LHCN-M2 (cell line): ENCODE data around the gene CCN6. TPM values are rescaled to one million over a fixed set of nuclear protein-coding genes. Genes with fewer than 3 reads are reported as not detected.
"Not testable (repeated sequence)": the region's sequence is repeated elsewhere in the genome, so short reads cannot be mapped to it uniquely, and the experiment has no call there.

ENCODE experiments used
- DNase-seq: peaks from one replicate; pipeline ENCODE4 v3.0.0-alpha.2; 2012; ENCODE audit warnings: low read depth
- total RNA-seq: library from RNA; depleted of rRNA; stranded (reverse); fragments of >200 nt; gene quantifications from 2 replicates; pipeline ENCODE4 v1.2.3, GENCODE V29; 2014

The CCN6 gene
- total RNA-seq, 1 experiment from 2014 or later = not detected

DNA sequence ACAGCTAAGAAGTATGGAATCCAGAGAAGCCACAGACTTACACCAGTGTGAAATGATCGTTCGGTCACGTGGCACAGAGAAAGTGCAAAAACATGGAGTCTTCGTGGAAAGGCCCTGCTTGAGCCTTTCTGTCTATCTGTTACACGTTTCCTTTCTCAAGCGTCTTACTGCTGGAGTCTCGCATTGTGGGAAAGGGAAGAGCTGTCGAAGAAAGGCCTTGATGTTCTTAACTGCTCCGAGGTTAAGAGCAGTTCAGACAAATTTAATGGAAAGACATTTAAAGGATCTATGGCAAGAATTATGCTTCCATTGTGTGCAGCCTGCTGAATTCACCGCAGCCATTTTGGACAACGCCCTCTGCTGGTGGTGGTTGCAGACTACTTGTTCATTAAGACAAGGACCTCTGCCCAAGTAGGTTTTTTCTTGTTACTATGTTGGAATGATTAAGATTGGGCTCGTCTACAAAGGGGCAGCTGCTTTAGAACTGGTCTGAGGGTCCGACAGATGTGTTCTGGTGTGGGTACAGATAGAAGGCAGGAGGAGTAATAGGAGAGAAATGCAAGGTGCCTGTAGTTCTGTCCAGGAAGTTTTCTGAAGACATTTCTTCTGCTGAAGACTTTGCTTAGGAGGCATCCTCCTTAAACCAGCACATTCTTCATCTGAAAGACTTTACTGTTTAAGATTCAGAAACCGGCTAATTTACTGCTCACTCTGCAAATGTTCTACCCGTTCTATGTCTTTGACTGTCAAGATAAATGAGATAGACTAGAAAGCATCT lies 24.7 kb upstream of the CCN6 start:
- peak; percentile 62 for DNase-seq

DNA sequence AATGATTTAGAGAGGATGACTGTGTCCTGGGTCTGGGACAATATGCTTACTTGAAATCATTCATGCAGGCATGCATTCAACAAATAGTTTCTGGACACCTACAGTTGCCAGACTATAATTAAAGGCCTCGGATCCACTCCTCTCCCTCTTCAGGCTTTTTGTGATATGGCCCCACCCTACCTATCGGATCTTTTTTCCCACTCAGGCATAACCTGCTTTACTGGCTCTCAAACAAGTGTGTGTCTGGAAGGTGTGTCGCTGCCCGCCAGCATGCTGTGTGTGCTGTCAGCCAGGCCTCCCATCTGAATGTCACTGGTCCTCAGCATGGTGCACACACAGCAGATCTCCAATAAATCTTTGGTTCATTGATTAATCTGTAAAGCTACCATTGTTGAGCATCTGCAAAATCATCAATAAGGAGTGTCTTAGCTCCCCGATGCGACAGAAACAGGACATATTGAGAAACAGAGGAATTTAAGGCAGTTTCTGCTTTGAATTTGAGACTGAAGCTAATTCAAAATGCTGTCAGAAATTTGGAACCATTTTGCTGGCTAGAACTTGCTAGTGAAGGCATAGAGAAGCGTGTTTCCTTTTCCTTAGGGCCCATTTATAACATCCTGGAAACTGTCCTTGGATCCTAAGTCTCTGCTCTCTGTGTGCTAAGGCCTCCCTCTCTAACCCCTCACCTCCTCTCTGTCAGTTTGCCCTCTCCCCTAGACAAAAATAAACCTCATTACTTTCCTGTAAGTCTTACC lies 23.5 kb upstream of the CCN6 start:
- DNase-seq = no peak

DNA sequence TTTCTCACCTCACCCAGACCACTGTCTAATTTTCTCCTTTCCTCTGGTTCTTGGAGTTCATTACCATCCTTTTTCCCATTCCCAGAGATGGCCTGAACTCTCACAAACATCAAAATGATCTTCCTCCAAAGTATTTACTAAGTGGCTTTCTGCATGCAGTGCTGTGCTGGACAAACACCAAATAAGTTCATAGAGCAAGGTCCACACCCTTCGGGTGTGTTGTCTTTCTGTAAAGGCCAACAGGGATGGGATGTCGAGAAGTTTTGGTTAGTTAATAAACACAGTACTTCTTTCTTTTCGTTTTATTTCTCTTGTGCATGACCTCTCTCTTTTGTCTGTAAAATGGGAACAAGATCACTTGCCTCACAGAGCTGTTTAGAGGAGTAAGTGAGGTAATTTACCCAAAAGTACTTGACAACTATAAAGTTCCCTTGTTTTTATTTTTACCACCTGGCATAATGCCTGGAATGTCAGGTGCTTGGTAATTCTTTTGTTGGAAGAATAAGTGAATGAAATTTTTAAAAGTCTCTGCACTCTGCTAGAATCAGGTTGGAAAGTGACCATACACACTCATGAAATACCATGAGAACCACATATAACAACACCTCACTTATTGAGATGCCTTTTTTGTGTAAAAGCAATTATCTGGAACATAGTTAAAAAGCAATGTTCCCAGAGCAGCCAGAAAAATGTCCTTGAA lies 22.8 kb upstream of the CCN6 start:
- DNase-seq = no peak

DNA sequence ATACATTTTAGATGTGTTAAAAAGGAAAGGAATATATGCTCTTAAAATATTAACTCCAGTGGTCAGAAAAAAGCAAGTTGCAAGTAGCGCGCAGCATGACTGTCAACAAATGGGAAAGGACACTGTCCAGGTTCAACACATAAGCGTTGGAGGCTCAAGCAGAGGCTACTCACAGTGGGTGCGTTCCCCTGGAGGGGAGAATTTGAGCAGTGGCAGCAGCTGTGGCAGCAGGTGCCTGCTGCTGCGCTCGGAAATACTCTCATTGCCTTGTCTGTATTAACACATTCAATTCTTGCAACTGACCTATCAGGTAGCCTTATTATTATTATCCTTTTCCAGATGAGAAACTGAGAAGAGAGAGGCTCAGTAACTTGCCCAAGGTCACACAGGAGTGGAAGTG lies 21.9 kb upstream of the CCN6 start:
- DNase-seq = no peak

DNA sequence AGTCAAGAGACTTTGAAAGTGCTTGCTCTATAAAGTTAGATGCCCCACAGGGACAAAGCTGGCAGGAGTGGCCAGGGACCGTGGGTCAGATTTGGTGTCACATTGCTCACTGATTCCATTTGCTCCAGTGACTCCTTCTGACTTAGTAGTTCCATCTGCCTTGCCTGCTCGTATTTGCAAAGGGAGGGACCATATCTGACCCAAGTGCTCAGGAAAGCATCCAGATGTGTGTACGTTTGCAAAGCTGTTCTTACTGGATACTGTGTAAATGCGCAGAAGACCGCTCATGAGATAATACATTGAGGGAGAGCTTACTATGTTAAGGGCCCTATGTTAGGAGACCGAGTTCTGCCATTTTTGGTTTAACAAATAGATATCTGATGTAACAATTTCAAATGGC lies 21.2 kb upstream of the CCN6 start:
- no peak for DNase-seq

DNA sequence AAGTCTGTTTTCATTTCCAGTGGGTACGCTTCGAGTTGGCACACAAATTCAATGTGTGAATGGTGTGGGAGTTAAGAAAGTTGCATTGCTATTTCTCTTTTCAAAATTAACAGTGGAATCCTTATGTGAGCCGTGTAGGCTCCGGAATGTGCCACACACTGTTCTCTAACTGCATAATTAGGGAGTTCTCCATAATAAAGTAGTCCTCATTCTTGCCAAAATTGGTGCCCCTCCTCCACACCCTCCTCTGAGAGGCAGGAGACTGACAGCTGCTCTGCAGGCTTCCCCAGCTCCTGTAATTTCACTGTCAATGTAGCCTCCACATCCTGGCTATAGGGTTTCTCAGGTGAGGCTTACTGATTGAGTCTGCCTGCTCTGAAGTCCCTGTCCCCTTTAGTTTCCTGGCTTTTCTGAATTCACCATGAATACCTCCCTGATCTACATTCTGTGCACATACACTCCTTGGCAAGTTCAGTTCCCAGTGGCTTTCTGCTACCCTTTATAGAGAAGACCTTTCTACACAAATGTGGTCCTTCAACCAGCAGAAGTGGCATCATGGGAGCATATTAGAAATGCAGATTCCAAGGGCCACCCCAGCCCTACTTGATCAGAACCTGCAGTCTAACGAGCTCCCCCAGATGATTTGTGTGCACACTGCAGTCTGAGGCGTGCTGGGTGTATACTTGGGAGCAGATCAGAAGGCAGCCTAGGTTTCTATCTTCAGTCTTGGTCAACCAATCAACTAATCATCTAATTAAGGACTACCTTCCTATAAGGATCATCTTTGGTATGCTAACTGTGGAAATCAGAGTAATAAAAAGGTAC lies 19.9 kb upstream of the CCN6 start:
- no peak for DNase-seq

DNA sequence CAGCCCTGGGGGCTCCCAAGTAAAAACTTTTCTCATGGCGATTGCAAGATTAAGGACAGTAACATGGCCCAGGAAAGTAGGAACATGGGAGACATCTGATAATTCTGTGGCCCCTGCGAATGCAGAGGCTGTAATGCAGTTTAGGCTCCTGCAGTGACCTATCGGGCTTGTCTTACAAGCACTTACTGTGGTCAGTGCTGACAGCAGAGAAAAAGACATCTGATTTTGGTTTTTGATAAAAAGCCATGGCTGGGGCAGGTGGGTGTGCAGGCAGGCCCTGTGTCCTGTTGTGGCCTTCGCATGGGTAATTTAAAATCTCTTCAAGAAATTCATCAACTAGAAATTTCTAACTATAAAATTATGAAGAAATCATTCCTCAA lies 19.3 kb upstream of the CCN6 start:
- DNase-seq = no peak

DNA sequence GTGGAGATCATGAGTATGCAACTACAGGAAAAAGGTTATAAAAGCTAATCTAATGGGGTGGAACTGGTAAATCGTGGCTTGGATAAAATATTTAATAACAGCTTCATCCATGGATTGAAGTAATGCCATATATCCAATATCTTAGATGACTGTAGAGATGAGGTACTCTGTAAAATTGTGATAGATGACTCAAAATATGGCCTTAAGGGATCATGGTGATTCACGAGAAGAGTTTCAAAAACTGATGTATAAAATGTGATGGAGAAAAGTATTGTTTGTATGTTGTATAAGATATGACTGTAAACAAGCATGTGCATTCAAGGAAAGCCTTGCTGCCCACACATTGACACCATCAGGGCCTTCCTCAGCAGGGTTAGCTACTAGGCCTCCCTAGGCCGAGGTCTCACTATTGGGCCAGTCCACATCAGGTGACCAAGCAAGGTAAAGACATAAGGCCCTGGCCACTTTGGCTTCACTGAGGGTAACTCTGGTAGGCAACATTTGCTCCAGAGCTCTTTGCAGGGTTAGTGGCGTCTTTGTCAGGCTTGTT lies 17.7 kb upstream of the CCN6 start:
- DNase-seq = no peak

DNA sequence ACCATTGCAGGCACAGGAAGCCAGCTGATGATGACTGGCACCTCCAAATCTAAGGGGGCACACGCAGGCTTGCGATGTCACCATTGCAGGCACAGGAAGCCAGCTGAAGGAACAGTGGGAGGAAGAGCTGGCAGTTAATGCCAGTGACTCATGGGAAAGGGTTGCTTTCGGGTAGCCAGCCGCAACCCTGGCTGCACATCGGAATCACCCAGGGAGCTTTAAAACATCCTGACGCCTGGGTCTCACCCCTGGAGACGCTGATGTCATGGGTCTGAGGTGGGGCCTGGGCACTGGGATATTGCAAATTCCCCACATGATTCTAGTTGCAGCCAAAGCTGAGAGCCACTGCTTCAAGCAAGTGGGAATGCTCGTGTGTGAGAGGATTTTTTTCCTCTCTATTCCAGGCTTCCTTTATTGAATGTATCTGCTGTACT lies 16.1 kb upstream of the CCN6 start:
- peak; percentile 99 for DNase-seq

DNA sequence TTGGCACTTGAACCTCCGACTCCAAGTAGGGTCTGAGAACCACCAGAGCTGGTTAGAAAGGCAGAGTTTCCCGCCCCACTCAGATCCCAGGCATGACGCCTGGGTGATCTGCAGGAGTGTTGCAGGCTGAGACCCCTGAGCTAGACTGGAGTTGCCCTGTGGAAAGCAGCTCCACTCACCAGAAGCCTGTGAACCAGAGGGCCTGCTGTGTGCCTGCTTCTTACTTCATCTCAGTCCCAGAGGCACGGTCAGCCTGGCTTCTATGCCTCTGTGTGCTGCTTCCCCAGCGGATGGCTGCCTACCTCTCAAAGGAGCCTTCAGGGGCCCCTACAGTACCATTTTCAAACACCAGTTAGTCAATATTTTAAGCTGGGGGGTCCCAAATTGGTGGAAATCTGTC lies 15.6 kb upstream of the CCN6 start:
- DNase-seq = peak; percentile 60

DNA sequence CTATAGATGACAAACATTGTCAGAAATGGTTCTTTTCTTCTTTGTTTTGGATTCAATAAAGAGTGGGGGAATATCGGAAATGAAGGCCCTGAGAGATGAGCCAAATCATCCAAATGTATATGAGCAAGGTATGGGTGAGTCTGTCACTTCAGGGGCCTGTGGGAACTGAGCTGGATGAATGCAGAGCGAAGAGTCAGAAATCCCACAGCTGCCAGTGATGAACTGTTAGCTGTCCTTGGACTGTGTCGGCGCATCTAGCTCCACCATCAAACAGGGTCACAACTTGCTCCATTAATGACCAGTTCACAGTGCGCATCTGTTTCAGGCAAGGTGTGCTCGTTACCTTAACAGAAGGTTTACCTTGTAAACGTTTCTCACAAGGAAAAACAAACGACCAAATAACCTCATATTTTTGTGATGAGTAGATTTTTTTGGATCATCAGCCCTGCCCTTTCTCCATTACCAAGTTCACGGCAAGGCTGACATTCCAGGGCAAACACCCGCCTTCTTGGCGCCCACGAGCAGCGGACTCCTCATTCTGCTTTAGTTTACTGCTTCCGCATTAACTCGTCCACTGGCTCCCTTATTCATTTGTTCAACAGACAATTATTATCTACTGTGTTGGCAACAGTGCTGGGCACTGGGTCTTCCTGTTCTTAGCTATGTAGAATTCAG lies 15.0 kb upstream of the CCN6 start:
- DNase-seq = peak; percentile 69

DNA sequence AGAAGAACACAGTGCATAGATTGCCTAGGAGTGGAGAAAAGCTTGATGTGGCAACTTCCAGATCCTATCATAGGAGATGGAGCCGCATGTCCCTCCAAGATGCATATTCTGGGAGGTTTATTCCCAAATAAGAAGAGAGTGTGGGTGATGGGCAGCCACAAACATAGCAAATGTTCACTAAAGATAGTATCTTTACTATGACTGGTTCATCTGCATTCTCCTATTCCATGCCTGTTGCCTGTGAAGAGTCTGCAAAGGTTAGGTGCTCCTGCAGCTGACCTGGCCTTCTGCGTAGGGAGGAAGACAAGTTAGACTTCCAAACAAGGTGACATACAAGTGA lies 14.5 kb upstream of the CCN6 start:
- DNase-seq = no peak

DNA sequence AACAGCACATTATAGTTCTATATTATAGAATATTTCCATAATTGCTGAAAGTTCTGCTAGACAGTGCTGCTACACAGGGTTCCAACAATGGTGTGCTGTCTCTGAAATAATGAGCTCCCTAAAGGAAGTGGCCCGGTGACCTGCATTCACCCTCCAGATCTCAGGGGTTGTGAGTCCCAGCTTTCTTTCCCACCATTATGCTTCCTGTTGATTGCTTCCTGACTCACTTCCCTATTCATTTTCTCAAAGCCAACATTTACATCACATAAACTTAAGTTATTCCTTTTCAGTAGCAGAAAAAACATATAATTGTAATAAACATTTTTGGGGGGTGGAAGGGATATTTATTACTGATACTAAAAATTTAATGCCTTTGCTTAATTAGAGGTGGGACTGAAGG lies 12.9 kb upstream of the CCN6 start:
- peak; percentile 74 for DNase-seq

DNA sequence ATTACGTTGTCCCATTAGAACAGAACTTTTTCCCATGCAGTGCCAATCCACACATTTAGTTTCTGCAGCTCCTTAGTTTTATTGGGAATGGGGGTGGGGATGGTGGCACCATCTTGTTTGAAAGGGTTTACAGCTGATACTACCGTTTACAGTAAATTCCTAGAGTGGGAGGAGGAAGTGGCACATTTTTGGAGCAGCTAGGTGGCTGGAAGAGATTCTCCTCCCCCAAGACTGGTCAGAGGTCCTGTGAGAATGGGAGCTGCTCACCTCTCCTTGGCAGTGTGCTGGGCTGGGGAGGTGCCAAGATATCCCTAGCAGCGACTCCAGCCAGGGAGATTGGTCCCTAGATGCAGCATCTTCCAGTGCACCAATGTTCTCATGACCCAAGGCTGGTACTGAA lies 12.4 kb upstream of the CCN6 start:
- no peak for DNase-seq

DNA sequence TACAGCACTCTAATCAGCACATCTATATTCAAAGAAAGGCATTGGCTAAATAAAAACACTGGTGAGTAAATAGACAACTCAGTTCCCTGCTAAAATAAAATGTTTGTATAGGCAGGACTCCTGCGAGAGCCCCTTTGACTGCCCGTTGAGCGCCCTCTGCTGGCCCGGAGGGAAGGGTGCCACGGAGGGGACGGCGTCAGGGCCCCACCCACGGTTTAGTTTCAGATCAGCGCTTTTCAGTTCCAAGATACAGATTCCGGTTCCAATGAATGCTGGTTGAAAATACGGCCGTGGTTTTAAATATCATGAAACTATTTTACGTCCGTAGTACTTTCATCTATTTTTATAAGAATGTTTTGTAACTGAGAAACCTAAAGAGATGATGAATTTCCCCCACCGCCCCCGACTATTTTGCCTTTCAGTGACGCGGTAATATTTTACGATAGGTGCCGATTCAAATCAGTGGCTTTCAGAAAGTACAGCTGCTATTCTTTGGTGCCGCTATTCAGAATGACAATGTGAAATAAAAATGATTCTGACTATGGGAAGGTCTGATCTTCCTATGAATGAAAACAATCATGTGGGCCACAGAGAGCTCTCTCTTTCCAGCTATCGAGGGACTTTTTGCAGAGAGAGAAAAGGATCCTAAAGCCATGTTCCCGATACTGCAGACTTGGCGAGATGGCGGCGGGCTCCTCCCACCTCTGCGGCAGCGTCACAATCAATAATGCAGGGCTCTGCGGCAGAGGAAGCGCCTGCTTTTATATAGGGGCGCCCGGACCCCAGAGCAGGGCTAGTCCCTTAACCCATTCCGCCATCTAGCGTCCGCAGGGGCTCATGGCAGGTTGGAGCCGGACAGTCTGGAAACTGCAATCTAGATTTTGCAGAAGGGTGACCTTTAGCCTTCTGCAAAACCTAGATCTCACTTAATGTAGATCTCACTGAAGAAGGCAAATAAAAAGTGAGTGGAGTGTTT lies 10.6 kb upstream of the CCN6 start:
- peak; percentile 92 for DNase-seq

DNA sequence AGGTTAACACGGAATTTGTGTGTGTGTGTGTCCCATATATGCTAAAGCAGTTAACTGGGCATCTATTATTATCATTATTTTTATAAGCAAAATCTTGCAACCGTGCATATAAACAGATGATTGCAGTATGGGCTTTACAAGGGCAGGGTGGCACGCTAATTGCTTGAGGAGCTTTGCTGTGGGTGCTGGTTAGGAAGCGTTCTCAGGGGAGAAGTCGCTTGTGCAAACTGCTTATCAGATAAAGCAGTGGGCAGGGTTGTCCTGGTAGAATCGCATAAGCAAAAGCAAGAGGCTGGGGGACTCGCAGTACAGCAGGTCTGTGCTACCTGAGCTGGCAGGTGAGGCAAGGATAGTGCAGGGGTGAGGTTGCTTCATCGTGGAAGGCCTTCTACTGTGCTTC lies 9.7 kb upstream of the CCN6 start:
- no peak for DNase-seq

DNA sequence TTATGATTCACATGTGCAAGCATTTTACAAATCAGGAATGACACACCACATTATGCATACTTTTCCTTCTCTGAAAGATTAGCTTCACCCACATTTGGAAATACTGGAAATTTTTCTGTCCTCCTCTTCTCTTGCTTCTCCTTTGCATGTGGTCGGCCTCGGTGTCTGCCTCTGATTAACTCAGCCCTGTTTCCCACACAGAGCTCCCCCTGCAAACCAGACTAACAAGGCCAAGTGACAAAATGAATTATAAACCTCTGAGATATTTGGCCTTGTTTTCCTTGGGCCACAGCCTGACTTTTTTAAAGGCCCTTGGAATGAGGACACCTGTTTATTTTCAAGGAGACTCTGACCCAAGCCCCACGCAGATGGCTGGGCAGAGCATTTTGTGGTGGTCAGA lies 9.0 kb upstream of the CCN6 start:
- peak; percentile 67 for DNase-seq

DNA sequence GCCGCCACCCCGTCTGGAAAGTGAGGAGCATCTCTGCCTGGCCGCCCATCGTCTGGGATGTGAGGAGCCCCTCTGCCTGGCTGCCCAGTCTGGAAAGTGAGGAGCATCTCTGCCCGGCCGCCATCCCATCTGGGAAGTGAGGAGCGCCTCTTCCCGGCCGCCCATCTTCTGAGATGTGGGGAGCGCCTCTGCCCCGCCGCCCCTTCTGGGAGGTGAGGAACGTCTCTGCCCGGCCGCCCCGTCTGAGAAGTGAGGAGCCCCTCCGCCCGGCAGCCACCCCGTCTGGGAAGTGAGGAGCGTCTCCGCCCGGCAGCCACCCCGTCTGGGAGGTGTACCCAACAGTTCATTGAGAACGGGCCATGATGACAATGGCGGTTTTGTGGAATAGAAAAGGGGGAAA lies 6.4 kb upstream of the CCN6 start:
- not testable (repeated sequence) for DNase-seq

DNA sequence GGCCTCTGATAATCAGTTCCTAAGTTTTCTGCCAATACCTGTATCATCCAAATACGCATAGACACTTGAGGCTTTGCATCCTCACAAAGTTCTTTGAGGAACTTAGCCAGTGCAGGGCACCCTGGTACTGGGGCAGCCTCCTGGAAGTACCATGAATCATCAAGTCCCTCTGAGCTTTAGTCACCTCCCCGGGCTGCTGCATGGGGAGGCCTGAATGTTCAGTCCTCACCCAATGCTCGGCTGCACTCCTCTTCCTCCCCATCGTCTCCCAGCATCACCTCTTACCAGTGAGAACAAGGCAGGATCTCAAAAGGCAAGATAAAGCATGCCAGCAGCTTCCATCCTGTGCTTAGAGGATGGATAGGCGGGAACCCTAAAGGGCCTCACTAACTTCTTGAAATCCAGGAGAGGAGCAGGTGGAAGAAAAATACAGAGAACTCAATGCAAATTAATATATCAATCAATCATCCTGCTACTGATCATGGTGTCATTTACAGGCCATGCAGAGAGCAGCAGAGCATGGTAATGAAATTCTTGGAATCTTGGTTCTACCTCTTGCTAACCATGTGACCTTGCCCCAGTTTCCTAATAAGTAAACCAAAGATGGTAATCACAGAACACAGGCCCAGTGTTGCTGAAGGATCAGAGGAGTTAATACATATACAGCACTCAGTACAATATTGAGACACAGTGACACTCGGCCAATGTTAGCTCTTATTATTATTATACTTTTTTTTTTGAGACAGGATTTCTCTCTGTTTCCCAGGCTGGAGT lies 4.7 kb upstream of the CCN6 start:
- DNase-seq = no peak
